Ammon's horn (tissue), 1 donor: ENCODE data around the gene KIFC1.
A peak's percentile ranks its signal among the peaks of the same experiment; 100 is the strongest.
"Not testable (repeated sequence)": the region's sequence is repeated elsewhere in the genome, so short reads cannot be mapped to it uniquely, and the experiment has no call there.

Experiments used
- DNase-seq: peaks from one replicate; pipeline ENCODE4 v3.0.0-alpha.2; 2016; ENCODE audit warnings: low spot score

Gene KIFC1

GRCh38 chr6:33391278-33391921 lies at the start of gene KIFC1:
Gene KIFC1, plus strand, starts transcription at chr6:33391823. Its CDS starts 163 bp downstream, at chr6:33391986.
- peak; percentile 100 for DNase-seq

DNA sequence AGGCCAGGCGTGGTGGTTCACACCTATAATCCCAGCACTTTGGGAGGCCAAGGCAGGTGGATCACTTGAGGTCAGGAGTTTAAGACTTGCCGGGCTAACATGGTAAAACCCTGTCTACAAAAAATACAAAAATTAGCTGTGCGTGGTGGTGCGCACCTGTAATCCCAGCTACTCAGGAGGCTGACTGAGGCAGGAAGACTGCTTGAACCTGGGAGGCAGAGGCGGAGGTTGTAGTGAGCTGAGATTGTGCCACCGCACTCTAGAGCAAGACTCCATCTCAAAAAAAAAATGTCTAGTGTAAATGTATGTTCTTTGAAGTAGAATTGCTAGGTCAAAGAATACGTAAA lies 48.0 kb upstream of the KIFC1 start:
- DNase-seq = not testable (repeated sequence)

DNA sequence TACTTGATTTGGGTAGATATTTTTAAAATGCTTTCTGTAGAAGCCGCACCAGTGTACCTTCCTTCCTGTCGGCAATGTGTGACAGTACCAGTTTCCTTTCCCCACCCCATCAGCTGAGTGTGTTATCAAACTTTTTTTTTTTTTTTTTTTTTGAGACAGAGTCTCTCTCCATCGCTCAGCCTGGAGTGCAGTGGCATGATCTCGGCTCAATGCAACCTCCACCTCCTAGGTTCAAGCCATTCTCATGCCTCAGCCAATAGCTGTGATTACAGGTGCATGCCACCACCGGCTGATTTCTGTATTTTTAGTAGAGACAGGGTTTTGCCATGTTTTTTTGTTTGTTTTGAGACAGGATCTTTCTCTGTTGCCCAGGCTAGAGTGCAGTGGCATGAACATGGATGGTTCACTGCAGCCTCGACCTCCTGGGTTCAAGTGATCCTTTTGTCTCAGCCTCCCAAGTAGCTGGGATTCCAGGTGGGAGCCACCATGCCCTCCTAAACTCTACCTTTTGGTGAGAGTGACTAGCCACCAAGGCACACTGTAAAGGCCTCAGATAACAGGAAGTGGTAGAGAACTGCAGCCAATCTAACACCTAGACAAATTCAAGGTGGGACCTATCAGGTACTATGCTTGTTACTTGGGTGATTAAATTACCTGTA lies 47.5 kb upstream of the KIFC1 start:
- DNase-seq = no peak

DNA sequence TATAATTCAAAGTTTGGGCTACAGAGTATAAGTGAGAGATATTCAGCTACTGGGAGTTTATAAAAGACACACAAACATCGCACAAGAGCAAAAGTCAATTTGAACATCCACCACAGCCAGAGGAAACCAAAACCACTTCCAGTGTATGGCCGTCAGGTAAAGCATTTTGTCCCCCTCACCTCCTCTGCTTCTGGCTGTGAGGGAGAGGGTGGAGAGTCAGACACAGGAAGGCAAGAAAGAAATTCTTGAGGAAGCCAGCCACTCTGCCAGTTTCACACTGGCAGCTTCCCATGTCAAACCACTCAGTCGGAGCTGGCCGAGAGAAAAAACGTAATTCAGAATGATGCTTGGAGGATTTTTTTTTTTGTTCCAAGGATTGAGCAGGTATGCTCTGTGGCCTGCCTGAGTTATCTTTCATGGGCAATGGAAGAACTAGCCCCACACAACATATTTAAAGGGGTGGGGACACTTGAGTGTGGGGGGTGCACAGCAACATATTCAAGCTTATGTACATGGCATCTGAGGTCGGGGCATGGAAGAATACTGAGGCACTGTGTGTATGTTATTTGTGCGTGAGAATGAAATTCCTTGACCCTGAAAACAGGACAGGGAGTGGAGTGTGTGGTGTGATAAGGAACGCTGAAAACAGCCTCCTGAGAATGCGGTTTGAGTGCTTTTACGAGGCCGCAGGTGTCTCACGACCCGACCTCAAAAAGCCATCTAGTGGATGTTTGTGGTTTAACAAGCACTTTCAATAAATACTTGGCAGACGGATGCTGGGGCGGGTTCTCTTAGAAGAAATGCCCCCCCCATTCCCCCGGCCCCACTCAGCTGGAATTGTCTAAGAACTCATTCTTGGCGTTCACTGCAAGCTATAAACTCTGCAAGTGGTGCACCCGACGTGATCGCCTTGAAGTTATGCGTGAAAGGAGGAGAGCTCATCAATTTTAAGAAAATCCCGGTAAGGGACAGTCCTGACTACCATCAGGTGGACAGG lies 46.6 kb upstream of the KIFC1 start:
- DNase-seq = peak; percentile 68

- not testable (repeated sequence) for DNase-seq
Measured at GRCh38 chr6:33346972-33347371, 44.7 kb upstream of the KIFC1 start.

GRCh38 chr6:33347816-33348215 lies 43.8 kb upstream of the KIFC1 start:
- DNase-seq = no peak

GRCh38 chr6:33355860-33356259 lies 35.8 kb upstream of the KIFC1 start:
- not testable (repeated sequence) for DNase-seq

DNA sequence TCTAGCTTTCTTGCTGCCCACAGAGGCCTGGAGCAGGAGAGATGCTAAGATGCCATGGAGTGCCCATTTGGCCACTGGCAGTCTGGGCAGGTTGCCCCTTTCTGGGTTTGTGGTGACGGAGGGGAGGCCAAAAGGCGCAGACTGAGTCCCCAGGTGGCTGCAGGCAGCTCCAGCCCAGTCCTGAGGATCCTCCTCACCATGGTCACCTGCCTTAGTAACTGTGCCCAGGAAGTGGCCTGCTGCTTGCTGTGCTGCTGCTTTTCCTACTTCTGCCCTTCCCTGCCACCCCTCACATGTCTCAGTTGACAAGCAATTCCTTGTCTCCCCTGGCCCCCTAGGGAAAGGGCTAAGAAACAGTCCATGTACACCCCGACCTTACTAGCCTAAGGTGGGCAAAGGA lies 35.3 kb upstream of the KIFC1 start:
- DNase-seq = no peak

DNA sequence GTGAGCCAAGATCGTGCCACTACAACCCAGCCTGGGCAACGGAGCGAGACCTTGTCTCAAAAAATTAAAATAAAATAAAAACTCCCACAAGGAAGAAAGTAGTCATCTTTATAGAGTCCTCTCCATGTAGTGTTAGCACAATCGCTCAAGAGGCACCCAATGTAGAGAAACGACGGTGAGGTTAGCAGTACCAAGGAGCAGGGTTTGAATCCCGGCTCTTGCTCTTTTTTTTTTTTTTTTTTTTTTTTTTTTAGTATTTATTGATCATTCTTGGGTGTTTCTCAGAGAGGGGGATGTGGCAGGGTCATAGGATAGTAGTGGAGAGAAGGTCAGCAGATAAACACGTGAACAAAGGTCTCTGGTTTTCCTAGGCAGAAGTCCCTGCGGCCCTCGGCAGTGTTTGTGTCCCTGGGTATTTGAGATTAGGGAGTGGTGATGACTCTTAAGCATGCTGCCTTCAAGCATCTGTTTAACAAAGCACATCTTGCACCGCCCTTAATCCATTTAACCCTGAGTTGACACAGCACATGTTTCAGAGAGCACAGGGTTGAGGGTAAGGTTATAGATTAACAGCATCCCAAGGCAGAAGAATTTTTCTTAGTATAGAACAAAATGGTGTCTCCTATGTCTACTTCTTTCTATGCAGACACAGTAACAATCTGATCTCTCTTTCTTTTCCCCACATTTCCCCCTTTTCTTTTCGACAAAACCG lies 34.3 kb upstream of the KIFC1 start:
- not testable (repeated sequence) for DNase-seq

- DNase-seq = no peak
Measured at GRCh38 chr6:33359331-33359730, 32.3 kb upstream of the KIFC1 start.

DNA sequence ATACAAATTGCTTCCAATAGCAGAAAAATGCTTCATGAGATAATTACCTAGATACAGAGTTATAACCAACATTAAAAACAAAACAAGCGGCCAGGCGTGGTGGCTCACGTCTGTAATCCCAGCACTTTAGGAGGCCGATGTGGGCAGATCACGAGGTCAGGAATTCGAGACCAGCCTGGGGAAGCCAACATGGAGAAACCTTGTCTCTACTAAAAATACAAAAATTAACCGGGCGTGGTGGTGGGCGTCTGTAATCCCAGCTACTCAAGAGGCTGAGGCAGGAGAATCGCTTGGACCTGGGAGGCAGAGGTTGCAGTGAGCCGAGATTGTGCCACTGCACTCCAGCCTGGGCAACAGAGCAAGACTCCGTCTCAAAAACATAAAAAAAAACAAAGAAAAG lies 28.1 kb upstream of the KIFC1 start:
- DNase-seq = not testable (repeated sequence)

GRCh38 chr6:33364475-33365205 lies 27.0 kb upstream of the KIFC1 start:
- DNase-seq = not testable (repeated sequence)

- not testable (repeated sequence) for DNase-seq
Measured at GRCh38 chr6:33365206-33365971, 26.2 kb upstream of the KIFC1 start.

DNA sequence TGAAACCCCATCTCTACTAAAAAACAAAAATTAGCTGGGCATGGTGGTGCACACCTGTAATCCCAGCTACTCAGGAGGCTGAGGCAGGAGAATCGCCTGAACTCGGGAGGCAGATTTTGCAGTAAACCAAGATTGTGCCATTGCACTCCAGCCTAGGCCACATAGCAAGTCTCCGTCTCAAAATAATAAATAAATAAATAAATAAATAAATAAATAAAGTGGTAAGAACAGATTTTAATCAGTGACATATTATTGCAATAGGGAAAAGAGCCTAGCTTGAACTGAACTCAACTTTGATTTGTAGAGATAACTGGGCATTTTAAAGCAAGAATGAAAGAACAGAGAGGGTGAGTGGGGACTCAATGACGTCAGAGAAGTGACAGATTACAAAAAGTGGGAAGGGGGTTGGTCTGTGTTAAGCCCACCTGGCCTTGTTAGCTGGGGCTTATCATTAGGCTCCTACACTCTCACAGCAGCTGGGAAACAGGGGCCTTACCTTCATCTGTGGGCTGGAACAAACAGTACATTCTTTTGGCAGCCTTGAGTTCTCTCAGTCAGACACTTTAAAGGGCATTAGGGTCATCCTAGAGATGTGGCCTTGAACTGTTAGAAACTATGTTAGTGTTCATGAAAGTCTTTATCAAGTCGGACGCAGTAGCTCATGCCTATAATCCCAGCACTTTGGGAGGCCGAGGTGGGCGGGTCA lies 24.5 kb upstream of the KIFC1 start:
- DNase-seq = no peak

DNA sequence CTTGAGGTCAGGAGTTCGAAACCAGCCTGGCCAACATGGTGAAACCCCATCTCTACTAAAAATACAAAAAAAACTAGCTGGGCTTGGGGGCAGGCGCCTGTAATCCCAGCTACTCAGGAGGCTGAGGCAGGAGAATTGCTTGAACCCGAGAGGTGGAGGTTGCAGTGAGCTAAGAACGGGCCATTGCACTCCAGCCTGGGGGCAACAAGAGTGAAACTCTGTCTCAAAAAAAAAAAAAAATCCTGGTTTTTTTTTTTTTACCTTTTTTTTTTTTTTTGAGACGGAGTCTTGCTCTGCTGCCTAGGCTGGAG lies 24.0 kb upstream of the KIFC1 start:
- DNase-seq = not testable (repeated sequence)

DNA sequence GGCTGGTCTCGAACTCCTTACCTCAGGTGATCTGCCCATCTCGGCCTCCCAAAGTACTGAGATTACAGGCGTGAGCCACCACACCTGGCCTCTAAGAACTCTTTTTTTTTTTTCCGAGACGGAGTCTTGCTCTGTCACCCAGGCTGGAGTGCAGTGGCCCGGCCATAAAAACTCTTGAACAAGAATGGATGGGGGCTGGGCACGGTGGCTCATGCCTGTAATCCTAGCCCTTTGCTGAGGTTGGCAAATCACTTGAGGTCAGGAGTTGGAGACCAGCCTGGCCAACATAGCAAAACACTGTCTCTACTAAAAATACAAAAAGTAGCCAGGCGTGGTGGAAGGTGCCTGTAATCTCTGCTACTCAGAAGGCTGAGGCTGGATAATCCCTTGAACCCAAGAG lies 19.7 kb upstream of the KIFC1 start:
- DNase-seq = not testable (repeated sequence)

DNA sequence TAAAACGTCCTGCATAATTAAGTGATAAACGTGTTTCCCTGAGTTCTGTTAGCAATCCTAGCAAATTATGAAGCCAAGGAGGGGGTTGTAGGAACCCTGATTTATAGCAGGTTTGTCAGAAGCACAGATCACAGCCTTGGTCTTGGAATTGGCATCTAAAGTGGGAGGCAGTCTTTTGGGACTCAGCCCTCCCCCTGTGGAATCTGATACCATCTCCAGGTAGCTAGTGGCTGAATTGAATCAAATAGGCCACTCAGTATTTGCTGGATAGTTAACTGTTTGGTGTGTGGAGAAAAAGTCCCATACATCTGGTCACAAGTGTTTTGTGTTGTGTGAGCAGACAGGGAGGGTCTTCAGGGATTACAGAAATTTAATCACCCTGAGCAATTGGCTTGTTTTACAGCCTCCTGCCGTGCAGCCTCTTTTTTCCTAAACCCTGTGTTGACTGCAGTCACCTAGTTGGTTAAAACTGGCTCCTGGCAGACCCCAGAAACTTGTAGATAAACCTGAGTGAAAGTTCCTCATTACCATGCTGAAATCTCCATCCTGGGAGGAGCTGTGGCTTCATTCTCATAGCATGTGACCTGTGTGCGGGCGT lies 19.0 kb upstream of the KIFC1 start:
- no peak for DNase-seq

DNA sequence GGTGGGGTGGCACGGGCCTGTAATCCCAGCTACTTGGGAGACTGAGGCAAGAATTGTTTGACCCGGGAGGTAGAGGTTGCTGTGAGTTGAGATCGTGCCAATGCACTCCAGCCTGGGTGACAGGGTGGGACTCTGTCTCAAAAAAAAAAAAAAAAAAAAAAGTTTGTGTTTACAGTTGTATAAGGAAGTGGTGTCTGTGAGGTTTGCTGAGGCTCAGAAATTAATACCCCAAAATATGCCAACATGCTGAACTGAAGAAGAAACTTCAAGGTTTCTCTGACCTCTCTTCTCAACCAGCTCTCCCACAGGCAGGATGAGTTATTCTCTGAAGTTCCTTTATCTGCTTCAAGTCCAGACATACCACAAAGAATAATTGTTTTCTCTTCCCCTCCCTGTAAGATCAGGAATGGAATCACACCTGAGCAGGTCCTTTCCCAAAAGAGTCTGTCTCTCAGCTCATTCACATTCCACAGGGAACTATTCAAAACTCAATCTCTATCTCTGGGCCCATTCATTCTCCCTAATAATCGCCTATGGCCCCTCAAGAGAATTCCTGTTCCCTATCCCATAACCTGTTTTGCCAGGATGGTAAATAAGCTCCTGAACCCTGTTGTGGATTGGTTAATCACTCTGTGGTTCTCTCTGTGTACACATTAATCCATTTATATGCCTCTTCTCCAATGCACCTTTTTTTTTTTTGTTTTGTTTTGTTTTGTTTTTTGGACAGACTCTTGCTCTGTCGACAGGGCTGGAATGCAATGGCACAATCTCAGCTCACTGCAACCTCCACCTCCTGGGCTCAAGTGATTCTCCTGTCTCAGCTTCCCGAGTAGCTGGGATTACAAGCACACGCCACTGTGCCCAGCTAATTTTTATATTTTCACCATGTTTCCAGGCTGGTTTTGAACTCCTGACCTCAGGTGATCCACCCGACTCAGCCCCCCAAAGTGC lies 17.4 kb upstream of the KIFC1 start:
- DNase-seq = no peak
